DND-41 (cell line): ENCODE results near the gene LACTBL1.

Experiments
- ATAC-seq: fragments of 200-7000 bp; cut with Tn5 transposase; 3 replicates; pipeline ENCODE4 v1.9.1; 2021; ENCODE audit warnings: low read depth; ENCODE audit not compliant: insufficient read depth
- DNase-seq: peaks from one replicate; pipeline ENCODE4 v3.0.0-alpha.2; 2020
- H2AFZ ChIP-seq: 2 replicates; pipeline ENCODE4 v1.6.0; 2012; ENCODE audit warnings: low read depth, low read length
- H3K27ac ChIP-seq: 2 replicates; pipeline ENCODE4 v1.5.1; 2012; ENCODE audit warnings: low read length, inconsistent platforms
- H3K27me3 ChIP-seq: fragments of 200-600 bp; sonication (generic); 2 replicates; pipeline ENCODE4 v1.6.0; 2012; ENCODE audit warnings: low read length, mild to moderate bottlenecking, inconsistent platforms; ENCODE audit not compliant: insufficient read depth, poor library complexity
- H3K36me3 ChIP-seq: 2 replicates; pipeline ENCODE4 v1.5.1; 2012; ENCODE audit warnings: low read length, inconsistent platforms; ENCODE audit not compliant: insufficient read depth
- H3K4me1 ChIP-seq: 2 replicates; pipeline ENCODE4 v1.5.1; 2012; ENCODE audit warnings: mild to moderate bottlenecking, low read length; ENCODE audit not compliant: insufficient read depth
- H3K4me2 ChIP-seq: 2 replicates; pipeline ENCODE4 v1.6.0; 2012; ENCODE audit warnings: mild to moderate bottlenecking, moderate library complexity, low read length, inconsistent platforms; ENCODE audit not compliant: insufficient read depth
- H3K4me3 ChIP-seq, 2 experiments: fragments of 200-600 bp in 1 of 2; shearing (Covaris generic) in 1 of 2; 2 replicates each; pipeline ENCODE4 v1.5.1; 2012 to 2016; ENCODE audit warnings: inconsistent platforms in 2 of 2, low read length in 2 of 2, mild to moderate bottlenecking in 2 of 2, low read depth in 1 of 2, moderate library complexity in 1 of 2
- H3K79me2 ChIP-seq: 2 replicates; pipeline ENCODE4 v1.6.0; 2012; ENCODE audit warnings: low read length, inconsistent platforms; ENCODE audit not compliant: insufficient read depth
- H3K9ac ChIP-seq: 2 replicates; pipeline ENCODE4 v1.6.0; 2012; ENCODE audit warnings: low read depth, mild to moderate bottlenecking, inconsistent platforms, low read length, moderate library complexity
- H3K9me3 ChIP-seq: 2 replicates; pipeline ENCODE4 v1.5.1; 2012; ENCODE audit warnings: low read length, moderate library complexity, mild to moderate bottlenecking, inconsistent platforms; ENCODE audit not compliant: insufficient read depth, severe bottlenecking
- H4K20me1 ChIP-seq: 2 replicates; pipeline ENCODE4 v1.6.0; 2012; ENCODE audit warnings: low read length; ENCODE audit not compliant: insufficient read depth
- EZH2 ChIP-seq: IDR thresholded peaks from 3 replicates; pipeline ENCODE4 v1.6.1; 2012; ENCODE audit warnings: borderline replicate concordance, low read depth, mild to moderate bottlenecking, moderate library complexity, low read length, inconsistent platforms; ENCODE audit not compliant: severe bottlenecking
- TF ChIP-seq, protein P1 (sequence below): IDR thresholded peaks from 2 replicates; pipeline ENCODE4 v1.5.1; 2012; ENCODE audit warnings: borderline replicate concordance, low read length, moderate library complexity, mild to moderate bottlenecking; ENCODE audit not compliant: poor library complexity, severe bottlenecking; ENCODE audit errors: extremely low read depth

The LACTBL1 gene

DNA sequence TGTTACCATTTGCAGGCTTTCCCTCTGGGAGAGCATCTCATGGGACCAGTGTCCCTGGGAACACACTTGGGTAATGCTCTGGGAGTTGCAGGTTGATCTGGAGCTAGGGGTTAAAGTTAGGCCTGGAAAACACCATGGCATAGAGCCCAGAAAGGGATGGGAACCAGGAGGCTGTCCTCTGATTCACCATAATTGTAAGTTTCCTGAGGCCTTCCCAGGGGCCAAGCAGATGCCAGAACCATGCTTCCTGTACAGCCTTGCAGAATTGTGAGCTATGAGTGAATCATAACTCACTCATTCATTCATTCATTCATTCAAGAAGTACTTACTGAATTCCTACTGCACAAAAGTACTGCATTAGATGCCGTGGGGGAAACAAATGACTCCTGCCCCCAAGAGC, 50.0 kb downstream of the LACTBL1 start:
- H3K9me3 ChIP-seq: no peaks in the 10 kb centered on the region
- no peaks in the 10 kb centered on the region for H3K79me2 ChIP-seq
- peaks cover 8% of the 10 kb centered on the region for H3K27me3 ChIP-seq
- no peak overlapping the region for H3K4me3 ChIP-seq
- no peaks in the 10 kb centered on the region for H3K36me3 ChIP-seq
- H4K20me1 ChIP-seq: peaks cover 3% of the 10 kb centered on the region; the same call in 1 of the 2 replicates
- DNase-seq: no peak
- TF ChIP-seq, protein P1, sequence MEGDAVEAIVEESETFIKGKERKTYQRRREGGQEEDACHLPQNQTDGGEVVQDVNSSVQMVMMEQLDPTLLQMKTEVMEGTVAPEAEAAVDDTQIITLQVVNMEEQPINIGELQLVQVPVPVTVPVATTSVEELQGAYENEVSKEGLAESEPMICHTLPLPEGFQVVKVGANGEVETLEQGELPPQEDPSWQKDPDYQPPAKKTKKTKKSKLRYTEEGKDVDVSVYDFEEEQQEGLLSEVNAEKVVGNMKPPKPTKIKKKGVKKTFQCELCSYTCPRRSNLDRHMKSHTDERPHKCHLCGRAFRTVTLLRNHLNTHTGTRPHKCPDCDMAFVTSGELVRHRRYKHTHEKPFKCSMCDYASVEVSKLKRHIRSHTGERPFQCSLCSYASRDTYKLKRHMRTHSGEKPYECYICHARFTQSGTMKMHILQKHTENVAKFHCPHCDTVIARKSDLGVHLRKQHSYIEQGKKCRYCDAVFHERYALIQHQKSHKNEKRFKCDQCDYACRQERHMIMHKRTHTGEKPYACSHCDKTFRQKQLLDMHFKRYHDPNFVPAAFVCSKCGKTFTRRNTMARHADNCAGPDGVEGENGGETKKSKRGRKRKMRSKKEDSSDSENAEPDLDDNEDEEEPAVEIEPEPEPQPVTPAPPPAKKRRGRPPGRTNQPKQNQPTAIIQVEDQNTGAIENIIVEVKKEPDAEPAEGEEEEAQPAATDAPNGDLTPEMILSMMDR: no peak
- no peak for TF ChIP-seq EZH2
- no peaks in the 10 kb centered on the region for H3K4me1 ChIP-seq
- H2AFZ ChIP-seq: no peak overlapping the region
- no peak overlapping the region for H3K27ac ChIP-seq
- no peak for ATAC-seq
- H3K4me2 ChIP-seq: no peak overlapping the region
- no peak overlapping the region for H3K9ac ChIP-seq

DNA sequence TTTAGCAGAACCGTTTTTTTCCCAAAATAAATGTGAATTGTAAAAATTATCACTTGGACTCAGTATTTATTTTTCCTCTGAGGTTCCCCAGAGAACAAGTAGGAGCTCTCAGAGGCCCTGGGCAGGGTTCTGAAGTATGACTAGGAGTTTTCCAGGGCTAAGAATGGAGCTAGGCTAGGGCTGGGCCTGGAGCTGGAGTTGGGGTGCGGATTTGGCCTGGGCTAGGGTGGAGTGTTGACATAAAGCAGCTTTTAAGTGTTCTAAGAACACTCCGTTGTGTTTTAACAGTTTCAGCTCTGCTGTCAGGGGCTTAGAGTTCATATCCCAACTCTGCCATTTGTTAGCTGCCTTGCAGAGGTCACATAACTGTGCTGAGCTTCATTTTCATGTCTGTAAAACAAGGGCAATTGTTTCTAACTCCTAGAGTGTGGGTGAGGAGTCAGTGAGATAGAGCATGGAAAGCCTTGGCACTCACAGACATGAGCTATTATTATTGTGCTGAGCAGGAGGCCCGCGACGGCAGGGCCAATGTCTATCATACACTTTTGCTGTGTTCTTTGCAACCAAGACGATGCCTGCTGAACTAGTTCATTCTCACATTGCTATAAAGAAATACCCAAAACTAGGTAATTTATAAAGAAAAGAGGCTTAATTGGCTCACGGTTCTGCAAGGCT, 51.1 kb downstream of the LACTBL1 start:
- no peaks in the 10 kb centered on the region for H3K4me1 ChIP-seq
- H3K4me2 ChIP-seq: no peak overlapping the region
- peaks cover 12% of the 10 kb centered on the region for H3K27me3 ChIP-seq

GRCh38 chr1:22920734-22921451, 51.8 kb downstream of the LACTBL1 start:
- no peak overlapping the region for H2AFZ ChIP-seq
- no peak overlapping the region for H3K27ac ChIP-seq
- H3K36me3 ChIP-seq: no peaks in the 10 kb centered on the region
- H3K4me1 ChIP-seq: no peaks in the 10 kb centered on the region
- peaks cover 3% of the 10 kb centered on the region; the same call in 1 of the 2 replicates for H4K20me1 ChIP-seq
- peaks cover 15% of the 10 kb centered on the region for H3K27me3 ChIP-seq
- no peaks in the 10 kb centered on the region for H3K9me3 ChIP-seq
- no peak overlapping the region for H3K9ac ChIP-seq
- no peaks in the 10 kb centered on the region for H3K79me2 ChIP-seq
- H3K4me2 ChIP-seq: no peak overlapping the region
- DNase-seq (no peak), ATAC-seq (no peak)
- TF ChIP-seq, protein P1: no peak
- TF ChIP-seq EZH2: no peak
- no peak overlapping the region for H3K4me3 ChIP-seq

More for the DNA sequence above, 51.1 kb downstream of the LACTBL1 start:
- Histone ChIP-seq H3K79me2 (no peaks in the 10 kb centered on the region), H3K36me3 (no peaks in the 10 kb centered on the region), H3K27ac (no peak overlapping the region), H3K9me3 (no peaks in the 10 kb centered on the region), H4K20me1 (peaks cover 3% of the 10 kb centered on the region; the same call in 1 of the 2 replicates), H3K9ac (no peak overlapping the region), H3K4me3 (no peak overlapping the region), H2AFZ (no peak overlapping the region)
- TF ChIP-seq, protein P1: no peak
- TF ChIP-seq EZH2: no peak
- no peak for ATAC-seq
- no peak for DNase-seq
